Fibroblast of lung (primary cell): ENCODE measurements around the gene ZNF106. TPM values are rescaled to one million over a fixed set of nuclear protein-coding genes. Genes with fewer than 3 reads are reported as not detected.

ENCODE experiments used
- DNase-seq, 2 donors: peaks; one replicate each; pipeline versions ENCODE4 v3.0.0 to v3.0.0-alpha.2; 2010; ENCODE audit warnings: low read depth in 2 of 2
- H2AFZ ChIP-seq: 2 replicates; pipeline ENCODE4 v1.5.1; 2012; ENCODE audit warnings: low read length, control low read depth, inconsistent platforms
- H3K27ac ChIP-seq: 2 replicates; pipeline ENCODE4 v1.5.1; 2011; ENCODE audit warnings: low read length, control low read depth; ENCODE audit not compliant: insufficient read depth
- H3K27me3 ChIP-seq: 2 replicates; pipeline ENCODE4 v1.5.1; 2011; ENCODE audit warnings: mild to moderate bottlenecking, low read length; ENCODE audit not compliant: control insufficient read depth, insufficient read depth
- H3K36me3 ChIP-seq: 2 replicates; pipeline ENCODE4 v1.5.1; 2011; ENCODE audit warnings: low read length; ENCODE audit not compliant: control insufficient read depth, insufficient read depth
- H3K4me1 ChIP-seq: 2 replicates; pipeline ENCODE4 v1.5.1; 2011; ENCODE audit warnings: low read length; ENCODE audit not compliant: control insufficient read depth, insufficient read depth; ENCODE audit errors: extremely low read depth
- H3K4me2 ChIP-seq: 2 replicates; pipeline ENCODE4 v1.5.1; 2011; ENCODE audit warnings: low read length, control low read depth; ENCODE audit not compliant: insufficient read depth; ENCODE audit errors: extremely low read depth
- H3K4me3 ChIP-seq, 4 experiments: fragments of 200-600 bp in 1 of 4; sonication (generic) in 1 of 4; replicated peaks in 1 of 4; 2 replicates each; pipeline ENCODE4 v1.5.1; 2011 to 2016; ENCODE audit warnings: low read length in 4 of 4, low read depth in 3 of 4, mild to moderate bottlenecking in 3 of 4, control low read depth in 2 of 4, inconsistent platforms in 1 of 4, mixed read lengths in 1 of 4; ENCODE audit not compliant: insufficient read depth in 1 of 4; ENCODE audit errors: control extremely low read depth in 1 of 4
- H3K79me2 ChIP-seq: 2 replicates; pipeline ENCODE4 v1.5.1; 2012; ENCODE audit warnings: mild to moderate bottlenecking, low read length, inconsistent platforms; ENCODE audit not compliant: control insufficient read depth, insufficient read depth
- H3K9ac ChIP-seq: 2 replicates; pipeline ENCODE4 v1.5.1; 2011; ENCODE audit warnings: mild to moderate bottlenecking, low read length, control low read depth; ENCODE audit not compliant: insufficient read depth
- H3K9me3 ChIP-seq: 2 replicates; pipeline ENCODE4 v1.5.1; 2012; ENCODE audit warnings: low read depth, low read length; ENCODE audit not compliant: control insufficient read depth, insufficient read depth
- H4K20me1 ChIP-seq: 2 replicates; pipeline ENCODE4 v1.5.1; 2011; ENCODE audit warnings: low read length; ENCODE audit not compliant: control insufficient read depth, insufficient read depth; ENCODE audit errors: extremely low read depth
- CTCF ChIP-seq, 2 donors: IDR thresholded peaks in 1 of 2; conservative IDR thresholded peaks in 1 of 2; 1 replicate in 1 of 2; 2 replicates in 1 of 2; pipeline ENCODE4 v1.5.1; 2011 to 2012; ENCODE audit warnings: low read length in 2 of 2, control low read depth in 1 of 2, inconsistent platforms in 1 of 2, low read depth in 1 of 2, mild to moderate bottlenecking in 1 of 2
- EZH2 ChIP-seq: IDR thresholded peaks from 2 replicates; pipeline ENCODE4 v1.5.1; 2012; ENCODE audit warnings: low read length, control low read depth, mild to moderate bottlenecking; ENCODE audit errors: missing control alignments
- polyA plus RNA-seq, 2 donors: library from polyadenylated mRNA; depleted of rRNA in 1 of 2; stranded (reverse) in 1 of 2; unstranded in 1 of 2; fragments of >200 nt; gene quantifications; 2 replicates each; pipeline ENCODE4 v1.2.1, GENCODE V29; 2011 to 2012; ENCODE audit warnings: missing spikeins in 1 of 2
- total RNA-seq: library from RNA; depleted of rRNA; stranded (reverse); fragments of >200 nt; gene quantifications from 2 replicates; pipeline ENCODE4 v1.2.1, GENCODE V29; 2014

ZNF106 gene
- total and polyA plus RNA-seq, 2 donors (not counting 1 experiment from before 2014, with no cell fraction given), result 54.4 to 149 TPM

GRCh38 chr15:42483677-42484076 lies 7.3 kb downstream of the ZNF106 start:
- H3K27me3 ChIP-seq, result no peaks in the 10 kb centered on the region
- H3K9me3 ChIP-seq, result no peaks in the 10 kb centered on the region
- H3K4me1 ChIP-seq, result no peaks in the 10 kb centered on the region
- no peak for DNase-seq
- H3K4me3 ChIP-seq, result no peak overlapping the region
- no peak overlapping the region for H3K4me2 ChIP-seq
- no peak overlapping the region for H3K9ac ChIP-seq
- H3K79me2 ChIP-seq, result peaks cover 26% of the 10 kb centered on the region
- no peak overlapping the region for H2AFZ ChIP-seq
- peaks cover 1% of the 10 kb centered on the region for H4K20me1 ChIP-seq
- TF ChIP-seq CTCF (conservative IDR thresholded peaks at IDR 0.05 in 1 of 2, IDR thresholded peaks at IDR 0.05 in 1 of 2; ENCODE audit: low read depth in 1 of 2, low read length in 2 of 2) (no peak), EZH2 (no peak)
- no peaks in the 10 kb centered on the region for H3K36me3 ChIP-seq
- H3K27ac ChIP-seq, result no peak overlapping the region

DNA sequence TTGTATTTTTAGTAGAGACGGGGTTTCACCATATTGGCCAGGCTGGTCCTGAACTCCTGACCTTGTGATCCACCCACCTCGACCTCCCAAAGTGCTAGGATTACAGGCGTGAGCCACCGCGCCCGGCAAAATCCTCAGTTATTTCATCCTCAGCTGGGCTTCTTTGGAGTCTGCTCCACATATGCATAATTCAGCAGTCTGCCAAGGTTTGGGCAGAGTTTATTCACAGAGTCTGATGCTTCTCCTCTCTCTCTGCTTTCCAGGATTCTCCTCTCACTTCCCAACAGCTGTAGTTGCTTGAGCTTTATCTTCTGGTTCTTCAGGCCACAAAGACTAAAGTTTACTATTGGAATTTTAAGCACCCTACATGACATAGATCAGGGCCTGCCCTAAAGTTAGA lies 8.2 kb downstream of the ZNF106 start:
- Histone ChIP-seq H3K9ac (no peak overlapping the region), H3K27ac (no peak overlapping the region), H3K27me3 (no peaks in the 10 kb centered on the region), H3K4me1 (no peaks in the 10 kb centered on the region), H3K4me3 (no peak overlapping the region), H3K4me2 (no peak overlapping the region), H4K20me1 (peaks cover 1% of the 10 kb centered on the region), H3K36me3 (no peaks in the 10 kb centered on the region), H3K79me2 (peaks cover 19% of the 10 kb centered on the region), H3K9me3 (no peaks in the 10 kb centered on the region), H2AFZ (no peak overlapping the region)
- TF ChIP-seq EZH2 (no peak), CTCF (conservative IDR thresholded peaks at IDR 0.05 in 1 of 2, IDR thresholded peaks at IDR 0.05 in 1 of 2; ENCODE audit: low read depth in 1 of 2, low read length in 2 of 2) (no peak)
- DNase-seq, result no peak

DNA sequence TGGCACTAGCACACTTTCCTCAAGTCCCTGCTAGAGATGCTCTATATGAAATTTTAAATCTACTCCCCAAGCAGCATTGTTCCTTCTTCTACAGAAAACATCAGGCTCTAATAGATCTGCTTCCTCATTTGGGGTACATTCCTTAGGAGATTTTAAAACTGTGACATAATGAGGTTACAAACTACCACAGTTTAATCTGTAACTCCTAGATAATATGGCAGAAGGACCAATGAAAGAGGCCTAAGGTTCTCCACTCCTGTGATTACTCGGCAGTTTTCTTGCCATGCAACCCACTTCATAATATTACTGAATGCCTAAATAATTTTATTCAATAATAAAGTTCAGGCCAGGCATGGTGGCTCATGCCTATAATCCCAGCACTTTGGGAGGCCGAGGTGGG lies 16.1 kb downstream of the ZNF106 start:
- Histone ChIP-seq H3K9me3 (no peaks in the 10 kb centered on the region), H3K27ac (no peak overlapping the region), H4K20me1 (no peaks in the 10 kb centered on the region), H3K27me3 (no peaks in the 10 kb centered on the region), H3K36me3 (no peaks in the 10 kb centered on the region), H3K4me1 (no peaks in the 10 kb centered on the region), H3K4me2 (no peak overlapping the region), H3K79me2 (peaks cover 6% of the 10 kb centered on the region), H3K4me3 (no peak overlapping the region), H2AFZ (no peak overlapping the region), H3K9ac (no peak overlapping the region)
- no peak for TF ChIP-seq EZH2
- no peak for DNase-seq
